ENCODE data around the gene SLC14A1.

DNA sequence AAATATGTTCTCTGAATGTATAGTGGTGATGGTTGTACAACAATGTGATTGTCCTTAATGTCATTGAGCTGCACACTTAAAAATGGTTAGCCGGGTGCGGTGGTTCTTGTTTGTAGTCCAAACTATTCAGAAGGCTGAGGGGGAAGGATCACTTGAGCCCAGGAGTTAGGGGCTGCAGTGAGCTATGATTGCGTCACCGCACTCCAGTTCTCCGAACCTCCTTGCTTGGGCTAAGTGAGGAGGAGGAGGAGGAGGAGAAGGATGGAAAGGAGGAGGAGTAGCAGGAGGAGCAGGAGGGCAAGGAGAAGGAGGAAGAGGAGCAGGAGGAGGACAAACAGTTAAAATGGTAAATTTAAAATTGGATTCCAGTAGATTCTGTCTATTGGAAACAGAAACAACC is 10.5 kb downstream of the SLC14A1 start:
- TF ChIP-seq, protein P1, sequence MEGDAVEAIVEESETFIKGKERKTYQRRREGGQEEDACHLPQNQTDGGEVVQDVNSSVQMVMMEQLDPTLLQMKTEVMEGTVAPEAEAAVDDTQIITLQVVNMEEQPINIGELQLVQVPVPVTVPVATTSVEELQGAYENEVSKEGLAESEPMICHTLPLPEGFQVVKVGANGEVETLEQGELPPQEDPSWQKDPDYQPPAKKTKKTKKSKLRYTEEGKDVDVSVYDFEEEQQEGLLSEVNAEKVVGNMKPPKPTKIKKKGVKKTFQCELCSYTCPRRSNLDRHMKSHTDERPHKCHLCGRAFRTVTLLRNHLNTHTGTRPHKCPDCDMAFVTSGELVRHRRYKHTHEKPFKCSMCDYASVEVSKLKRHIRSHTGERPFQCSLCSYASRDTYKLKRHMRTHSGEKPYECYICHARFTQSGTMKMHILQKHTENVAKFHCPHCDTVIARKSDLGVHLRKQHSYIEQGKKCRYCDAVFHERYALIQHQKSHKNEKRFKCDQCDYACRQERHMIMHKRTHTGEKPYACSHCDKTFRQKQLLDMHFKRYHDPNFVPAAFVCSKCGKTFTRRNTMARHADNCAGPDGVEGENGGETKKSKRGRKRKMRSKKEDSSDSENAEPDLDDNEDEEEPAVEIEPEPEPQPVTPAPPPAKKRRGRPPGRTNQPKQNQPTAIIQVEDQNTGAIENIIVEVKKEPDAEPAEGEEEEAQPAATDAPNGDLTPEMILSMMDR (IDR thresholded peaks at IDR 0.05; ENCODE audit: low read depth, low read length): no peak
- TF ChIP-seq POLR2A (IDR thresholded peaks at IDR 0.05; ENCODE audit: extremely low read depth, insufficient read length): no peak
- no peak for TF ChIP-seq MYC (IDR thresholded peaks at IDR 0.05; ENCODE audit: low read depth, low read length)
